HCEC 1CT (cell line): ENCODE data around the gene CALY.

Source experiments
- DNase-seq: peaks from one replicate; pipeline ENCODE4 v3.0.0-alpha.2; 2017

The CALY gene

DNA sequence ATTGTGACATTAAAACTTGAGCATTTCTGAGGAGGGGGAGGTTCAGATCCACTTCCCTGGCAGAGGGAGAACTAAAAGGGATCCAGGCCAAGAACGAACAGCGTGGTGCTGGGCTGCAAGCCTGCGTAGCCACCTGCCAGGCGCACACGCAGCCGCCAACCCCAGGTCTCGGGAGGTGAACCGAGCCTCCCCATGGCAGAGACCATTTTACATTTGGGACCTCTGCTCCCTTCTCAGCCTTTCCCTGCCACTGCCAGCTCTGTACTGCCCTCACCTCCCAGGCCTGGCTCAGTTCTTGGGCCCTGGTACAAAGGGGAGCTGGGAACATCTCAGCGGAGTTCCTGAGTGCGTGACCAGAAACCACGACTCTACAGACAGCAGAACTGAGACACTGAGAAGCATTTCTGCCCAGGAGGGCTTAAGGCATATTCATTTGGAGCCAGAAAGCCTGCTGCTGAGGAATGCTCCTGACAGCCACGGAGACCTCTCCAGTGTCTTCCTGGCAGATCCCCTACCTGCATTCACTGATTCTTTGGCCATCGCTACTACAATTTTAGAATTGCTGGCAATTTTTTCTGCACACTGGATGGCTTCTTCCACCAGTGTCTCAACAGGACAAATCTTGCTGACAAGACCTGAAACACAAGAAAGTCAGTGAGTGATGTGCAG, 28.9 kb upstream of the CALY start:
- DNase-seq: no peak

DNA sequence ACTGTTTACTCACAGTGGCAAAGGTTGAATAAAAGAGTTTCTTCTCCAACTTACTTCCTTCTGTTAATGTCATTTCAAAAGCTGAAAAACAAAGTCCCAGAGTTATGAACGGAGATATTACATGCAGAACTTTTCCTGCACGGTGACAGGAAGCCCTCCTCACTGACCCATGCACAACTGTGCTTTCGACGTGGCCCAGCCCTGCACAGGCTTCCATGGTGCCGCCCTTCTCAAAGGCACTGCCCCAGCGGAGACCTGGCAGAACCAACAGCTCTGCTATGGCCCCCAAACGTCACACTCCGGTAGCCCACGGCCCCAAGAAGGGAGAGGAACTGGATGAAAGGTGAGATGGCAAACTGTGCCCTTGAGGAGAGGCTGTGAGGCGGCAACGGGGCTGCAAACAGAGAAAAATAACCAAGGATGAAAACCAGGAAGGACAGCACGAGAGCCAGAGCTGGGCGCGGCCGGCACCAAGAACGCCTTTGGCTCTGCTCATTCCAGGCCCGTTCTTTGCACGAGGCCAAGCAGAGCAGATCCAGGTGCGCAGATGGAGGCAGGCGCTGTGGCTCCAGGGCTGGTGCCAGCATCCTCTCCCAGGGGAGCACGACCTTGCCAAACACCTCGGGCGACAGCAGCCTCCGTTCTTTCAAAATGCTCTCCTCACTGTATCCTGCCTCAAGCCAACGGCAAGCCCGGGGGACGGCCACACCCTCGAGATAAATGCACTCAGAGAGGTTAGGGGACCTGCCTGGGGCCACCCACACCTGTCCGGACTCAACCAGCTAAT, 28.1 kb upstream of the CALY start:
- DNase-seq: no peak

DNA sequence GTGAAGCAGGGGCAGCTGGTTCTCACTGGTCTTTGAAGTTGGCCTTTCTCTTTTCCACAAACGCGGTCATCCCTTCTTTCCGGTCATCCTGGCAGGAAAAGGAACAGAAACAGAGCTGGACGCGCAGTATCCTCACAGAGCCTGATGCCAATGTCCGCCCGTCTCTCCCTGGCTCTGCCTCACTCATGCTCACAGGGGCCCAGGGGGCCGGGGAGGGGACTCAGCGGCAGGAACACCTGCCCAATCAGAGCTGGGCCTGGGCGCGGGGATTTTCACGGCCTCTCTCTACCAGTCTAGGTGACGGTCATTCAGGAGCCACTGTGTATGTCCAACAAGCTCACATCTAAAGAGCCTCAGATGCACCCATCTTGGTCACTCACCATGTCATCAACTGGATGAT, 26.1 kb upstream of the CALY start:
- no peak for DNase-seq

DNA sequence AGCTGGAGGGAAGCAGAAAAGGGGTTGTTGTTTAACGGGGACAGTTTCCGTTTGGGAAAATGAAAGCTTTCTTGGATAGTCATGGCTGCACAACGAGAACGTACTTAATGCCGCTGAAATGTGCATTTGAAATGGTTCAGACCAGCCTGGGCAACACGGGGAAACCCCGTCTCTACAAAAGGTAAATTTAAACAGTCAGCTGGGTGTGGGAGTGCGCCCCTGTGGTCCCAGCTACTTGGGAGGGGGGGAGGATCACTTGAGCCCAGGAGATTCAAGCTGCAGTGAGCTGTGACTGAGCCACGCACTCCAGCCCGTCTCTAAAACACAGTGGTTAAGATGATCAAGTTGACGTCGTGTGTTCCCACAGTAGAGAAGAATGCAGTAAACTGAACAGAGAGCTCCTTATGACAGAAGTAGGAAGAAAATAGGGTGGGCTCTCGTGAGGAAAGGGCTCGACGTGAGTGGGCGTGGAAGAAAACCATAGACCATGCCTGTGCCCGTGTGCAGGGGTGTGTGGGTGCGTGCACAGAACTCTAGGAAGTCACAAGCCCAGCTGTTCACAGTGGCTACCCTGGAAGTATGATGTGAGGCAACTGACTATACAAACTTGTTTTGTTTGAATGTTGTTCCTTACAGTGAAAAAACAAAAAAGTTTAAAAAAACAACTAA, 25.2 kb upstream of the CALY start:
- DNase-seq: no peak

DNA sequence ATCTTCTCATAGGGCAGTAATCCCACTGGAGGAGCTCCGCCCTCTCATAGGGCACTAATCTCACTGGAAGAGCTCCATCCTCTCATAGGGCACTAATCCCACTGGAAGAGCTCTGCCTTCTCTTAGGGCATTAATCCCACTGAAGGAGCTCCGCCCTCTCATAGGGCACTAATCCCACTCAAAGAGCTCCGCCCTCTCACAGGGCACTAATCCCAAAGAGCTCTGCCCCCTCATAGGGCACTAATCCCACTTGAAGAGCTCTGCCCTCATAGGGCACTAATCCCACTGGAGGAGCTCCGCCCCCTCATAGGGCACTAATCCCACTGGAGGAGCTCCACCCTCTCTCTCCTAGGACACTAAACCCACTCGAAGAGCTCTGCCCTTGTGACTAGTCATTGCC, 24.5 kb upstream of the CALY start:
- no peak for DNase-seq

DNA sequence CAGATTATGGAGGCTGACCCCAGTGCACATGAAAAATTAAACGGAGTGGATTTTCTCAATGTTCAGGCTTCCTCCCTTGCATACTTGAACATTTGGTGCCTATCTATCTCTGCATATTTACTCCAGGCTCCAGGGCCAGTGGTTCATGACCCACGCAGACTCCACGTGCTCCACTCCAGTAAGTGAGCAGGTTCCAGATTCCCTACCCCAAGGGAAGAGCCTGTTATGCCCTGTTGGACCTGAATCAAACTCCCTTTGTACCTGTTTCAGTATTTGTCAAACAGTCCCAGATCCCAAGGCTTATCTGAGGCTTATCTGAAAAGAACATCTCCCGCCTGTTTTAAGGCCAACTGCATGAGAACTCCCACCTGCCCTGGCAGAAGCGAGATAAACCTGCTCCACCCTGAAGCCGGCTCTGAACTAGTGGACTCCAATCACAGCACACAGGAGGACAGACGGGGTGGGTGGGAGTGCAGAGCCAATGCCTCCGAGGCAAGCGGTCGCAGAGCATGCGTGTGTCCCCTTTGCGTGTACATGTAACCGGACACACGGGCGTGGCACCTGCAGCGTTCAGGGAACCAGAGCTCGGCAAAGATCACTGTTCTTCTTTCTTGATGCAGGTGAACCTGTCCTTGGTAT, 23.4 kb upstream of the CALY start:
- DNase-seq: no peak

DNA sequence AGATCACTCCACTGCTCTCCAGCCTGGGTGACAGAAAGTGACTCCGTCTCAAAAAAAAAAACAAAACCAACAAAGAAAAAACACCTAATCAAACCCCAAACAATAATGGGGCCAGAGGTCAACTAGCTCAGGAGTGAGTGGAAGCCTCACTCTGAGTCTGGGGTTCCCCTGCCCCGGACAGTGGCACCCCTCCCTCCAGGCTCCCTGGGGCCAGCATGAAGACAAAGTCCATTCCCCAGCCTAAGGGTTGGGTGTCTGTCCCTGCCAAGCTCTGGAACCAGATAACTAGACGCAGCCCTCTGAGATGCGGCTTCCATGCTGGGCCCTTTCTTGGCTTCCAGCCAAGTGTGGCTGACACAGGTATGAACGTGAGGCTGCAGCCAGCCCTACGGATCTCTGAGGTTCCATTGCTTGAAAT, 22.9 kb upstream of the CALY start:
- no peak for DNase-seq

DNA sequence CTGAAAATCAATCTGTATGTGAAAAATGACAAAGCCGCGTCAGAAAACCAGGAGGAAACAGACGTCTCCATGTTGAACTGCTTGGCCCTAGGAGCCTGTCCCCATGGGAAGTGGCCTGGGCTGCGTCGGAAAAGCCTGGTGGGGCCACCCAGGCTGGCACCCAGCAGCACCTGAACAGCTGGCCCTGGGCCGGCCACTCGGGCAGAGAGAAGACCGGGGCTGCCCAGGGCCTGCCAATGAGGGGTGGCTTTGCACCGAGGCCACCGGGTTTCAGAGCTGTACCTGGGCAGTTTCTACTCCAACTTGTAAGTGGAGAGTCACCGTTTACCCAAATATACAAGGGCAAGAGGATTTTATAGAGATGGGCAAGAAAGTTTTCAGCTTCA, 22.2 kb upstream of the CALY start:
- no peak for DNase-seq

DNA sequence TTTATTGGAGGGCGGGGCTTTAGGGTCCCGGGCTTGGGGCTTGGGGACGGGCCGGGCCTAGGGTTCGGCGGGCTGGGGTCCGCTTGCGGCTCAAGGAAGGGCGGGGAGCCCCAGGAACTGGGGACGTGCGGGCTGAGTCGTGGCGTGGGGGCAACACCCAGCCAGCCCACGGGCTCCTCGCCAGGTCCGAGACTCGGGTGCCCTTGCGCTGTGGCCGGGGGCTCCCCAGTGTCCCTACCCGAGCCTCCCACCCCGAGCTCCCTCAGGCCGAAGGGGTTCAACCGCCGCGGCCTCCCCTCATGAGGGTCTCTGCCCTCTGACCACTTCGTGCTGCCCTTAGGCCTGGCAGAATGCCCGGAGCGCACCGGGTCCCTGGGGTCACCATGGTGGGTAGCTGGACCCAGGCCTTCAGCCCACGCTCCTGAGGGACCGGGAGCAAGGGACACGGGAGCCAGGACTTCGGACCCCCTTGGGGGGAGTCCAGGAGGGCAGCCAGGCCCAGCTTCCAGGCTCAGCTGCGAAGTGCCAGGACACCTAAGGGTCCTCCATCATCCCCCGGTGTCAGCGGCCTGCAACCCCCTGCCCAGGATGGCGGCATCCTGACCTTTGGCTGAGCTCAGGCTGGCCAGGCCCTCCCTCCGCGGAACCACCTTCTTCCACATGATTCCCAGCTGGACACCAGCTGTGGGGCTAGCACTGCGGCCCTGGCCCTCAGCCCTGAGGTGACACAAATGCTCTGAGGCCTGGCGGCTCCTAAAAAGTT, 21.6 kb upstream of the CALY start:
- no peak for DNase-seq

DNA sequence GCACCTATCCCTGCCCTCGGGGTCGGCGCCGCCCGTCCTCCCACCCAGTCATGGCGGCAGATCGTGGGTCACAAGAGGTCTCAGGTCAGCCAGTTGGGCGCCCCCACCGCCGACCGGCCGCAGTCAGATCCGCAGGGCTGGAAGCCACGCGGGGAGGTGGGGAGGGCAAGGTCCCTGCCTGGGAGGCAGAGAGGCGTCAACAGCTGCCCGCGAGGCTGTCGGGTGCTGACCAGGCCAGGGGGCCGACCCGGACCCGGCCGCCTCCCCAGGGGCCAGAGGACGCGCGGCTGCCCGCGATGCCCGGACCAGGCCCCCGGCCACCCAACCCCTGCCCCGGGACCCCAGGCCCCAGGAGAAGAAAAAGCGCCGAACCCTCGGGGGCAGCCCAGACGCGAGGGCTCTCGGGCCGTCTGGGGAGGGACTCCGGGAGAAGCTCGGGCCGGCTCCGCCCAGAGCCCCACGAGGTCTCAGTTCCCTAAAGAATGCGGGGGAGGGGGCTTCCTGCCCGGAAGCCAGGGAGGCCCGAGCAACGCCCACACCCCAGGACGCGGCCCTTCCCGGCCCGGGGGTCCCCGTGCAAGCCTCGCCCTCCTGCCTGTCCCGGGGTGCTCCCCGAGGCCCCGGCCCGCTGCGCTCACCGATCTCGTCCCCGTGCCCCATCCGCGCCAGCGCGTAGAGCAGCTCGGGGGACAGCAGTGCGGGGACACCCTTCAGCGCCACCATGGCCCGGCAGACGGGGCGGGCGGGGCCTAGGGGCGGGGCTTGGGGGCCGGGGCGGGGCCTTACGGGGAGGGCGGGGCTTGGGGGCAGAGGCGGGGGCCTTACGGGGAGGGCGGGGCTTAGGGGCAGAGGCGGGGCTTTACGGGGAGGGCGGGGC, 20.8 kb upstream of the CALY start, which contains the start of gene FUOM:
FUOM (minus strand) TSS at position 735 of the 877 bp plus-strand sequence; CDS start at position 723, 12 bp downstream.
- DNase-seq: peak; percentile 9

DNA sequence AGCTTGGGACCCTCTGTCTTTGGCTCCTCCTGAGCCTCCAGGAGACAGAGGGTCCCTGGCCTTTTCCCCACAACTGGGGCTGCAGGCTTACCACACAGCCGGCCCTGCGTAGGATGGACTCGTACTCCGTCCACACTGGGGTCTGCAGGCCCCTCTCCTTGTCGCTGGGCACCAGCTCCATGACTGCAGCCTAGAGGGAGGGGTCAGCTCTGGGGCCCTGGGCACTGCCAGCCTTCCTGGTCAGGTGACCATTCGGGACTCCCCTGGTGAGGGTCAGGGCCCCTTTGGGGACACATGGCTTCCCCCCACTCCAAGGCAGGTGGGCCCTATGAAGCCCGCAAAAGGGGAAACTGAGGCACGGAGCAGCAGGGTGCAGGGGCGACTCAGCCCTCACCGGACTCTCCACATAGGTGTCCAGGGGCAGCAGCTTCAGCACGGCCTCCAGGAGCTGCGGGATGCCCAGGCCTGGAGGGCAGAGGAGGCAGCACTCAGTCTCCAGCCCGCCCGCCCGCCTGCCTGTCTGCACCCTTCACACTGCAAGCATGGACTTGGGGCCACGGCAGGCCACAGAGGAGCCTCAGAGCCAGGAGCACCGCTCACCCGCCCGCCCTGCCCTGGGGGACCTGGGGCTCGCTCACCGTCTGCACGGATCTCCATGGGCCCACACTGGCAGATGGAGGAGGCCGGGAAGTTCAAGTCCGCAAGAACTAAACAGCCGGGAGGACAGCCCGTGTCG, 20.0 kb upstream of the CALY start:
- DNase-seq: no peak

DNA sequence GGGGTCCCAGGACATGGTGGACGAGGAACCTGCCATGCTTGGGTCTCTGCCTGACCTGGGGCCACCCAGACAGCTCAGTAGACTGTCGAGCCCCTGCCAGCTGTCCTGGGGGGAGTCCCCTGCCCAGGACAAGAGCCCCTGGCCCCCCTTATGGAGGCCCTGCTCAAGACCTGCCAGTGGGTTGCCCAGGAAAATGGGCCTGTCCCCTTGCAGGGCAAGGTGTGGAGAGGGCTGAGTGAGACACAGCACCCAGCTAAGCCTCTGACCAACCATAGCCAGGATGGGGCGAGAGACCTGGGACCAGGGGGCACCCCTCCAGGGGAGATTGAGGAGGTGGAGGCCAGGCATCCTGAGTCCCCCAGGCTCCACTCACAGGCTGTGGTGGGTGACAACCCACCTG, 19.3 kb upstream of the CALY start:
- no peak for DNase-seq

DNA sequence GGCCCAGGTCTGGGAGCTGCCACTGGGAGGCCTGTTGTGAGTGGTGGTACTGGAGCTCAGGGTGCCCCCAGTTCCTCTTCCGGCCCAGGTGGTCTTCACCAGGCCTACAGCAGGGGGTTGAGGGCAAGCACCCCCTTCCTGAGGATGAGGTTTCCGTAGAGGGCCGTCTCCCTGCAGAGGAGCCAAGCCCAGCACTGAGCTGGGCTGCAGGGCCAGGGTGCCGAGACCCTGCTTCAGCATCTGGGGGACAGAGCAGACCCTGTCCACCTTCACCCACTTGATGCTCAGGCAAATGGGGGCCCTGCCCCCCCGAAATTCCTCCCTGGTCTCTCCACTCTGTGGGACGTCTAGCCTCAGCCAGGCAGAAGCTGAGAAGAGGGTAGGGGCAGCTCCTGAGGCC, 18.6 kb upstream of the CALY start:
- DNase-seq: no peak

DNA sequence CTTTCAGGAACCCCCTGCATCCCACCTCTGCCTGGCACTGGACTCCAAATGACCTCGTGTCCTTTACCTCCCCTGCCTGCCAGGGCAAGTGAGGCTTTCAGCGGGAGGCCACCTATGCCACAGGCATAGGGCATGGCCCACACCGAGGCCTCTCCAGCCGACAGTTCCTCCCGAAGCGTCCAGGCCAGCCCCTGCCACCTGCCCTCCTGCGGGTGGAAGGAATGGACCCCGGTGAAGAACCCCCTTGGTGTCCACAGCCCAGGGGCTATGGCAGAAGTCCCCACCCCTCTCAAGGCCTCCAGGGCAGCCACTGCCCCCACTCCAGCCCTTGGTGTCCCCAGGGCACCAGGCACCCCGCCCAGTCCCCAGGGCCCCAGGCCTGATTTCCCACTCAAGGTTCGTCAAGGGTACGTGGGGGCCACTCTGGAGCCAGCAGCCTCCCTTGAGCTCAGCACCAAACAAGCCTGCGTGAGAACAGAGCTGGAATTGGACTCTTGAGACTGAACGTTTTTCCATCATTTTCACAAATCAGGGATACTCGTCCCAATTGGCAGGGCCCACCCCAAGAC, 18.1 kb upstream of the CALY start:
- no peak for DNase-seq

DNA sequence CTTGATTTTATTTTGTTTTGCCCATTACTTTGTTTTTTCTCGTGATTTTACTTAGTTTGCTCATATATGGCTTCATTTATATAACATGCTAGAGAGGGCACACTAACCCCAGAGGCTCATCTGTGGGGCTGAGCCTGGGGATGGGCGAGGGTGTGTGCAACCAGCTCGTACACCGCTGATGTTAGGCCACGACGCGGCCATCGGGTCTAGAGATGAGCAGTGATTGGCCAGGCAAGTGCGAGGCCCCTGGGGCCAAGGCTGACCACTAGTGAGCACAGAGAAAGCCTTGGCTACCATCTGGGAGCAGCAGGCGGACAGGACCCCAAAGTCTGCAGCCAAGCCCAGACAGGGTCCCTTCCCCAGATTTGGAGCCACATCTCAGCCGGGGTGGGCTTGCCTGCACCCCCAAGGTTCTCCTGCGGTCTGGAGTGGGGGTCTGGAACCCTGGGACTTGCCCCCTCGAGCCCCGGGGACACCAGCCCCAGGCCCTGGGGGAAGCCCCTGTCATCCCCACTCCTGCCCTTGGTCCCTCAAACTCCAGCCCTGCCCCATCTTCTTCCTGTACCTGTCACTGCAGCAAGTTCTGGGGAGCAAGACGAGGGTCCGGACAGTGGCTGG, 17.4 kb upstream of the CALY start:
- no peak for DNase-seq

DNA sequence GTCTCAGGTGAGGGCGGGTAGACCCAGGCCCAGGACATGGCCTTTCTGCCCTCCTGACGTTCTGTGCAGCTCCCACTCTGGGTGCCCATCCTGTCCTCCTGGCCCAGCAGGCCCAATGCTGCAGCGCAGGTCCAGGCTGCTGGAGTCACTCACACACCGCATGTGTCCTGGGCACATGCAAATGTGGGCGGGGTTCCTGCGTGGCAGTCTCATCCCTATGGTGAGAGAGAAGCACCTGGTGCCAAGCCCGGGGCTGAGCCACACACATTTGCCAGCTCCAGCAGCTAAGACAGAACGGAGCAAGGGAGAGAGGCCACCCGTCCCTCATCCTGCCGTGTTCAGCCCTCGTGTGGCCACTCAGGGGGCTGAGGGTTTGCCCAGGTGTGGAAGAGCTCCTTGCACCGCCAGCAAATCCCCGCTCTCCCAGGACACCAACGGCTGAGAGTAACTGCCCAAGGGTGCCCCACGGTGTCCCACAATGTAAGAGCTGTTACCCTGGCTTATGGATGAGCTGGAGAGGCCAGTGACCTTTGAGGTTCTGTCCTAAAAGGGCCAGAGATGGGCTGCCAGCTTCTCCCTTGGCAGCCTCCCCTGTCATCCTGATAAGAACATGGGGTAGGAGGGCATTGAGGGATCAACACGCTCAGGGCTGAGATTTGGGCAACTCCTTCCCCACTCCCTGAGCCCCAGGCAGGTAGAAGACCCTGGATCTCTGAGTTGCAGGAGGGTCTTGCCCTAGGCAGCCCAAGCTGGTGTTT, 16.7 kb upstream of the CALY start:
- no peak for DNase-seq

DNA sequence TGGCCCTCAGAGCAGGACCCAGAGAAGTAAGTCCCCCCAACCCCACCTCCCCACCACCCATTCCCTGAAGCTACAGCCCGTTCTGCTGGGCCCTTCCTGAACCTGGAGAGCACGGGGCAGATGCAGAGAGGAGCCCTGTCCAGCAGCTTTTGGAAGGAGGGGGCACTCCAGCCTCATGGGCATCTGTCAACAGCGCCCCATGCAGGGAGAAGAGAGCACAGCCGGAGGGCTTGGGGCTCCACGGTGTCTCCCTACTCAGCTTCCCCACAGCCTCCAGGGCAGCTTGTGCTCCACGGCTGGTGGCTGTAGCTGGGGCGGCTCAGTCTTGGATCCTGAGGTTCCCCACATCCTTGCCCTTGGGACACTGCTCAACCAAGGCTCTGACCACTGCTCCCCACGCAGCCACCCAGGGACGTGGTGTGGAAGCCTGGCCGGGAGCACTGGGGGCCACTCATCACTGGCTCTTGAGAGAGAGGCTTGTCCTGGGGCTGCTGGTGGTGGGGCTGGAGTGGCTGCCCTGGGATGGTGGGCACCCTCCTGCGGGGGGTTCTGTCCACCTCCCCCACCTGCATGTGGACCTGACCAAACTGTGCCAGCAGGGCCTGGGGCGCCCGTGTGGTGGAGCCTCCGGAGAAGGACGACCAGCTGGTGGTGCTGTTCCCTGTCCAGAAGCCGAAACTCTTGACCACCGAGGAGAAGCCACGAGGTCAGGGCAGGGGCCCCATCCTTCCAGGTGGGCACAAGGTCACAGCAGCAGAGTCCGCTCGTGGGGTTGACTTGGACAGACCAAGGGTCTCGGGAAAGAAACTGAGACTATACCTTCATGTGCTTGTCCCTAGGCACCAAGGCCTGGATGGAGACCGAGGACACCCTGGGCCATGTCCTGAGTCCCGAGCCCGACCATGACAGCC, 15.0 kb upstream of the CALY start:
- no peak for DNase-seq

DNA sequence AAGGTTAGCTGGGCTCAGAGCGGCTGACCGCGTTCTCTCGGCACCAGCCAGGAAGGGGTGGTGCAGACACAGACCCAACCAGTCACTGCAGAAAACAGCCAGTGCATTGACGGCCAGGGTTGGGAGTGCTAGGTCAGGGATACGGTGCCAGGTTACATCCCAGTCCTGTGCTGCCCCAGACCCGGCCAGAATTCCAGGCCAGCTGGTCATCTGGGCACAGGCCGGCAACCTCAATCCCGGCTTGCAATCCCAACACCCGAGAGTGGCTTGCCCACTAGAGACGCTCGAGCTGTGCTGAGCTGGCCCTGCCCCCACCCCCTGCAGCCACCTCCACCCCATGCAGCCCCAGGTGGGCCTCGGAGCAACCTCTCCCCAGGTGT, 14.2 kb upstream of the CALY start:
- DNase-seq: no peak
